HG02870 (cell line): Measurements from ENCODE around the gene MYO16.
"Not testable (repeated sequence)": the region's sequence is repeated elsewhere in the genome, so short reads cannot be mapped to it uniquely, and the experiment has no call there.

Experiments used
- ATAC-seq: cut with Tn5 transposase; IDR thresholded peaks from one replicate; pipeline ENCODE4 v1.9.1; 2021; ENCODE audit warnings: mild to moderate bottlenecking, moderate library complexity; ENCODE audit not compliant: unreplicated experiment

The MYO16 gene

GRCh38 chr13:108734676-108735075 is 105.3 kb downstream of the MYO16 start:
- ATAC-seq, result no peak

GRCh38 chr13:108741930-108742329 is 112.5 kb downstream of the MYO16 start:
- ATAC-seq, result no peak

GRCh38 chr13:108742701-108743451 is 113.5 kb downstream of the MYO16 start:
- no peak for ATAC-seq

- ATAC-seq, result no peak
Observed at GRCh38 chr13:108743522-108743921, 114.1 kb downstream of the MYO16 start.

- no peak for ATAC-seq
Observed at GRCh38 chr13:108747843-108748242, 118.4 kb downstream of the MYO16 start.

- no peak for ATAC-seq
Observed at GRCh38 chr13:108752276-108752675, 122.9 kb downstream of the MYO16 start.

GRCh38 chr13:108755083-108755482 is 125.7 kb downstream of the MYO16 start:
- ATAC-seq, result no peak

- ATAC-seq, result no peak
Observed at GRCh38 chr13:108760129-108760528, 130.7 kb downstream of the MYO16 start.

GRCh38 chr13:108760541-108760940 is 131.1 kb downstream of the MYO16 start:
- no peak for ATAC-seq

GRCh38 chr13:108768035-108768434 is 138.6 kb downstream of the MYO16 start:
- ATAC-seq, result no peak

GRCh38 chr13:108769213-108770070 is 140.0 kb downstream of the MYO16 start:
- no peak for ATAC-seq

- ATAC-seq, result no peak
Observed at GRCh38 chr13:108775597-108775996, 146.2 kb downstream of the MYO16 start.

GRCh38 chr13:108776650-108777049 is 147.2 kb downstream of the MYO16 start:
- ATAC-seq, result no peak

GRCh38 chr13:108777421-108778420 is 148.3 kb downstream of the MYO16 start:
- ATAC-seq, result no peak

- no peak for ATAC-seq
Observed at GRCh38 chr13:108779308-108779707, 149.9 kb downstream of the MYO16 start.

GRCh38 chr13:108780706-108781105 is 151.3 kb downstream of the MYO16 start:
- no peak for ATAC-seq

GRCh38 chr13:108781312-108781711 is 151.9 kb downstream of the MYO16 start:
- no peak for ATAC-seq

GRCh38 chr13:108782480-108782879 is 153.1 kb downstream of the MYO16 start:
- not testable (repeated sequence) for ATAC-seq

GRCh38 chr13:108785844-108786243 is 156.4 kb downstream of the MYO16 start:
- ATAC-seq, result no peak

- no peak for ATAC-seq
Observed at GRCh38 chr13:108786456-108787200, 157.2 kb downstream of the MYO16 start.
